ENCODE data around the gene PPM1H. TPM values are rescaled to one million over a fixed set of nuclear protein-coding genes. Genes with fewer than 3 reads are reported as not detected.

PPM1H gene
- total RNA-seq, 4 donors from 2014 or later: 1.1 to 2.4 (median 1.7) TPM

GRCh38 chr12:62621101-62621638 lies 313.8 kb downstream of the PPM1H start:
- DNase-seq (ENCODE audit: low spot score in 2 of 2): no peak
- 64 to 79% methylated on average over 8 of the region's 8 CpGs for WGBS, 2 donors
- intact Hi-C loops (cut with DNase I; ENCODE audit: low total_unique reads): no loop called here
- TF ChIP-seq CTCF (IDR thresholded peaks at IDR 0.05) (no peak), POLR2A (IDR thresholded peaks at IDR 0.05) (no peak)
- H3K4me3 ChIP-seq (ENCODE audit: low read depth, poor library complexity, severe bottlenecking): no peak overlapping the region

- no peak for TF ChIP-seq CTCF (IDR thresholded peaks at IDR 0.05)
- no peak for TF ChIP-seq POLR2A (IDR thresholded peaks at IDR 0.05)
- DNase-seq (ENCODE audit: low spot score in 2 of 2): no peak
- no peak overlapping the region for H3K4me3 ChIP-seq (ENCODE audit: low read depth, poor library complexity, severe bottlenecking)
- intact Hi-C loops (cut with DNase I; ENCODE audit: low total_unique reads): no loop called here
- 81 to 89% methylated on average over 2 of the region's 2 CpGs for WGBS, 2 donors
Measured at GRCh38 chr12:62618930-62619329, 316.0 kb downstream of the PPM1H start.

GRCh38 chr12:62618319-62618718 lies 316.6 kb downstream of the PPM1H start:
- DNase-seq (ENCODE audit: low spot score in 2 of 2): no peak
- H3K4me3 ChIP-seq (ENCODE audit: low read depth, poor library complexity, severe bottlenecking): no peak overlapping the region
- intact Hi-C loops (cut with DNase I; ENCODE audit: low total_unique reads): no loop called here
- no peak for TF ChIP-seq CTCF (IDR thresholded peaks at IDR 0.05)
- no peak for TF ChIP-seq POLR2A (IDR thresholded peaks at IDR 0.05)

- WGBS, 2 donors: 71 to 86% methylated on average over 1 of the region's 1 CpG
- DNase-seq (ENCODE audit: low spot score in 2 of 2): no peak
- TF ChIP-seq CTCF (IDR thresholded peaks at IDR 0.05) (no peak), POLR2A (IDR thresholded peaks at IDR 0.05) (no peak)
- intact Hi-C loops (cut with DNase I; ENCODE audit: low total_unique reads): no loop called here
- no peak overlapping the region for H3K4me3 ChIP-seq (ENCODE audit: low read depth, poor library complexity, severe bottlenecking)
Measured at GRCh38 chr12:62613081-62613480, 321.9 kb downstream of the PPM1H start.

- 96 to 100% methylated on average over 1 of the region's 1 CpG for WGBS, 2 donors
- no peak for DNase-seq (ENCODE audit: low spot score in 2 of 2)
- intact Hi-C loops (cut with DNase I; ENCODE audit: low total_unique reads): loop anchor here (10.0 kb wide), 1 partner anchor 128 kb away; no protein-coding TSS in a partner anchor
- no peak overlapping the region for H3K4me3 ChIP-seq (ENCODE audit: low read depth, poor library complexity, severe bottlenecking)
- TF ChIP-seq CTCF (IDR thresholded peaks at IDR 0.05) (no peak), POLR2A (IDR thresholded peaks at IDR 0.05) (no peak)
Measured at GRCh38 chr12:62606654-62607053, 328.3 kb downstream of the PPM1H start.

- 94 to 97% methylated on average over 2 of the region's 2 CpGs for WGBS, 2 donors
Measured at GRCh38 chr12:62605981-62606380, 329.0 kb downstream of the PPM1H start.

More at GRCh38 chr12:62605981-62606380, 329.0 kb downstream of the PPM1H start:
- H3K4me3 ChIP-seq (ENCODE audit: low read depth, poor library complexity, severe bottlenecking): no peak overlapping the region
- DNase-seq (ENCODE audit: low spot score in 2 of 2): no peak
- no peak for TF ChIP-seq POLR2A (IDR thresholded peaks at IDR 0.05)
- TF ChIP-seq CTCF (IDR thresholded peaks at IDR 0.05): no peak
- intact Hi-C loops (cut with DNase I; ENCODE audit: low total_unique reads): loop anchor here (10.0 kb wide), 1 partner anchor 129 kb away; no protein-coding TSS in a partner anchor

All from lower leg skin (tissue), 4 donors.